NCI-H1417 treated with DMSO at 0.1 percent for 48 hours (cell line): ENCODE results near the gene RPH3AL.
"Not testable (repeated sequence)": the region's sequence is repeated elsewhere in the genome, so short reads cannot be mapped to it uniquely, and the experiment has no call there.

ENCODE experiments used
- DNase-seq: peaks from one replicate; lab custom pipeline; 2025; lab: John Stamatoyannopoulos, UW

Gene RPH3AL

DNA sequence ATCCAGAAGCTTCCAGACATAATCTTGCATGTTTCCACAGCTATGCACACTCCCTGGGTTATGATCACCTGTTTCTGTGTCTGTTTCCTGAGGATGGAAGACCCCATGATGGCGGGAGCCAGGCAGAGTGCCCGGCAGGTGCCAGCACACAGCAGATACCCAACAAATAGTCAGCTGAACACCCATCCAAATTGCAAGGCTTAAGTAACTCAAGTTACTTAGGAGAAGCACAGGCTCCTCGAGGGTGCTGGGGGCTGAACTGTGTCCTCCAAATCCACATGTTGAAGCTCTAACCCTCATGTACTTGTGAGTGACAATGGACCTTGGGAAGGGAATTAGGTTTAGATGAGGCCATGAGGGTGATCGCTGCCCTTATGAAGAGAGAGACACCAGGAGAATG is 91.7 kb downstream of the RPH3AL start:
- no peak for DNase-seq

DNA sequence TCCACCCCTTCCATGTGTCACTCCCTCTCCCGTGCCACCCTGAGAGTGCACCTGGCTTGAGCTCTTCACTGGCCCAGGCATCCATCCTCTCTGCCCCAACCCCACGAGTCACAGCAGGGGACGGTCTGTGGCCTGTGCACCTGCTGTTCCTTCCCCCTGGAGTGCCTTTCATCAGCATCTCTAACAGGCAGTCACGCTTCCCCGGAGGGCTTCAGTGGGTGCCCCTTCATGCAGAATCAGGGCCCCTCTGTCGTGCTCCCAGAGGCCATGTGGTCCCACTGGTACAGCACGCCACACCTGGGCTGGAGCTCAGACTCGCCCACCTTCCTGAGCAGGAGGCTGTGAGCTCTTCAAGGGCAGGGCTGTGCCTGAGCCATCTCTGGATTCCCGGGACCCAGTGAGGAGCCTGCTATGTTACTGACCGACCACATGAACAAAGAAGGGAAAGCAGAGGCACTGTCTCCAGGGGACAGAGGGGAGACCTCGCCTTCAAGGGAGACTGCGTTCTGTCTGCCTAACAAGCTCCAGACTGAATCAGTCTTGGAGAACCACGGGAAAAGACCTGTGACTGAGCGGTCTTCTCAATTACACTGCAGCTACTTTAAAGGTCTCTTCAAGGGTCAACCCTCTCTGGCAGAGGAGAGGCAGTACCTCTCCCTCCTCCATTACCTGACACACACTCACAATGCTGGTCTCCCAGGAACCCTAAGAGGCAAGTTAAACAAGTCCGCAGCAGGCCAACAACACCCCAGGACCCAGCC is 92.4 kb downstream of the RPH3AL start:
- no peak for DNase-seq

DNA sequence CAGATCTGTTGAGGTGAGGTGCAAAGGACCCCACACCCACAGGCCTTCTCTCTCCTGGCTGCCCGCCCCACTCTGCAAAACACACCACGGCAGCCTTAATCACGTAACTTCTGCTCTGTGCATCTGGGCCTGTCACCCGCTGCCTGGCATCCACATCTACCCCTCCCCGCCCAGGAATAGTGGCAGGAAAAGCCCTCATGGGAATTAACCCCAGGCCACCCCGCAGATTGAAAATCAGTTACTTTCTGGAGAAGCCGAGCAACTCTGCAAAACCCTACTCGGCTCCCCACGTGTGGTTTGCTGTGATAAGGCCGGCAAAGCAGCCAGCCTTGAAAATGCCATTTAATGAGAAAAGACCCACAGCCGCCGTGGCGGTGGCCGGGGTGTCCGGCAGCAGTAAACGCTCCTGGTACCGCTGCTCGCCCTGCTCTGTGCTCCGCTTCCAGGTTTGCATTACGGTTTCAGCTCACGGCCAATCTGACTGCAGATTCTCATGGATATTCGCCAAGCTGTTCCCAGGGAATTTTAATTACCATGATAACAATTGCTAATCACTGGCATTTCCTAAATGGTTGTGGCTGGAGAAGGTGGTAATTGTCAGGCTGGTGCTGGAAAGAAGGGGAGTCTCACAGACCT is 93.1 kb downstream of the RPH3AL start:
- no peak for DNase-seq

DNA sequence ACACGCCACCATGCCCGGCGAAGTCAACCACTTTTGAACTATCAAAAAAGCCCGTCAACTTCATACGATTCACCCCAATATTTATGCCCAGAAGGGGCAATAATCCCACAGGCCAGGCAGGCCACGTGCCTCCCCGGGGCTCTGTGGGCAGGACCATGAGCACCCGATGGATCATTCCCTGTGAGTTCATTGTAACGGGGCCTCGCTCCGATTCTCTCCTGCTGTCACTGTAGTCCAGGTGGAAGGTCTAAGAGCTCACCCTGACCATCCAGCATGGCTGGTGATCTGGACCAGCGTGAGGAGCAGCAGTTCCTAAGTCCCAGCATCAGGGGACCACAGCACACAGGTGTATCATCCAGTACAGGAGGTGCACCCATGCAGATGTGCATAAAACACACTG is 93.7 kb downstream of the RPH3AL start:
- no peak for DNase-seq

DNA sequence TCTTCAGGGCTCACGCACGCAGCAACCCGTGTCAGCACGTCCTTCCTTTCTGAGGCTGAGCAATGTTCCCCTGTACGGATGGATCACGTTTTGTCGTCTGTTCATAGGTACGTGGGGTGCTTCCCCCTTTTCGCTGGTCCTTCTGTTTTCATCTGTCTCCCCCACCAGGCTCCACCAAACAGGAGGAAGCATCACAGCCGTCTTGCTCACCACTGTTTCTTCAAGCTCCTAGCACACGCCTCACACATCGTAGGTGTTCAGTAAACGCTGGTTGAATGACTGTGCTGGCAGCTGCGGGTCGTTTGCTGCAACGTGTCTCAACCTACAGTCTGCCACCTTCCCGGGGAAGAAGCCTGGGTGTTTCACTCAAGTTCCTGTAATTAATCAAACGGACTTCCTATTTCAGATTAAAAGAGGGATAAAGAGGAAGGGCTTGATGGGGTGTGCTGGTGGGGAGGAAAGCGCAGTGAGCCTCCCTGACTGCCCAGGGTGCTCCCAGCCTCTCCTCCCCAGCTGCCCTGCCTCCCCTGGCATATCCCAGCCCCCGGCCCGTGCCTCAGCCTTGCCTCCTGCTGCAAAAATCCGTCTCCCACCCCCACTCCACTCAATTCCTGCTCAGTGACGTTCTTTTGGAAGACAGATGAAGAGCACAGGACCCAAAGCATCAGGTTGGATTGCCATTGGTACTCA is 94.4 kb downstream of the RPH3AL start:
- DNase-seq = no peak

DNA sequence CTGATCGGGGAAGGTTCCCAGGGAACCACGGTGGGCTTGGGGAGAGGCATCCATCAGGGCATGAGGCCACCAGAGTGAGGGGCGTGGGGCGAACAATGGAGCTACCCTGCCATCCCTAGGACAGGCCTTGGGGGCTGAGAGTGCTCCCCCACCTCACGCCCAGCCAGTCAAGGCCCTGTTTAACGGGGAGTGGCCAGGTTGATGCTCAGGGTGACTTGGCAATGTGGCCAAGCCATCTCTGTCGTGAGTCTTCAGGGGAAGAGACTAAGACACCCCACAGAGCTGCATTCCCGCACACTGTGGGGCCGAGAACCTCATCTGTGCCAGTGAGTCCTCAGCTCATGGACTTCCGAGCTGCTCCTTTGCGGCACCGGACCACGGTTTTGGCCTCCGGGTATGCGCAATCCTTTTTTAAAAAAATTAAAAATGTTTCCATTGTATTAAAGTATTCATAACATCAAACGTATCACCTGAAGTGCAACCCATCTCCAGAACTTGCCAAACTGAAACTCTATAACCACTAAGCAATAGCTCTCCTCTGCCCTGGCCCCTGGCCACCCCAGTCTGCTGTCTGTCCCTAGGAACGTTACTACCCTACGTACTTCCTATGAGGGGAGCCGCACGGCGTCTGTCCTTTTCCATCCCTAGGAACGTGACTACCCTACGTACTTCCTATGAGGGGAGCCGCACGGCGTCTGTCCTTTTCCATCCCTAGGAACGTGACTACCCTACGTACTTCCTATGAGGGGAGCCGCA is 99.3 kb downstream of the RPH3AL start:
- DNase-seq = no peak

DNA sequence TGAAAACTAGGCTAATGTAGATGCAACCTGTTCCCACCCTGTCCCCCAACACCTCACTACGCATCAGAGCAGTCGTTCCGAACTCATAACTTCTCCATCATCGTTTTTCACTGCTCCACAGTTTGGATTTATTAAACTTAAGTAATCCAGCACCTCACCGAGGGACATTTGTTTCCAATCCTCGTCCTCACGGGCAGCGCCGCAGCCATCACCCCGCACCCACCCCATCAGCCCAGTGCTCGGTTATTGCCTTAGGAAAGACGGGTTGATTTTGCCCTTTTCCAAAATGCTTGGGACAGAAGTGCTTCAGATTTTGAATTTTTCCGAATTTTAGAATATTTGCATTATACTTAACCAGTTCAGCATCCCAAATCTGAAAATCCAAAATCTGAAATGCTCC is 100.2 kb downstream of the RPH3AL start:
- no peak for DNase-seq

DNA sequence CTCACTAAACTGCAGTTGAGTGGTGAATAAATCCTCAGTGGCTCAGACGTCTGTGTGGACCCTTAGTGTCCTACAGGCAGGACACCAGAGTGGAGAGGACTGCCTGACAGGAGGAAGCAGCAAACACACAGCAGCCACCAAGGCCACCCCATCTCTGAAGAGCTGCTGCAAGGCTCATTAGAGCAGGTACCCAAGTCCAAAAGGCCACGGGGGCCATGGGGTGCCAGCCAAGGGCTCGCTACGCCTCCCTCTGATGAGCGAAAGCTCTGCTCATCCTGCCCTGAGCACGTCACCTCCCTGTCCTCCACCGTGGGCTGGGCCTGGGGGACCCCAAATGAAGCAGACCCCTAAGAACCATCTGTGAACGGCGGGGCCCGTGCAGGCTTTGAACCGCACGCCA is 101.1 kb downstream of the RPH3AL start:
- no peak for DNase-seq

DNA sequence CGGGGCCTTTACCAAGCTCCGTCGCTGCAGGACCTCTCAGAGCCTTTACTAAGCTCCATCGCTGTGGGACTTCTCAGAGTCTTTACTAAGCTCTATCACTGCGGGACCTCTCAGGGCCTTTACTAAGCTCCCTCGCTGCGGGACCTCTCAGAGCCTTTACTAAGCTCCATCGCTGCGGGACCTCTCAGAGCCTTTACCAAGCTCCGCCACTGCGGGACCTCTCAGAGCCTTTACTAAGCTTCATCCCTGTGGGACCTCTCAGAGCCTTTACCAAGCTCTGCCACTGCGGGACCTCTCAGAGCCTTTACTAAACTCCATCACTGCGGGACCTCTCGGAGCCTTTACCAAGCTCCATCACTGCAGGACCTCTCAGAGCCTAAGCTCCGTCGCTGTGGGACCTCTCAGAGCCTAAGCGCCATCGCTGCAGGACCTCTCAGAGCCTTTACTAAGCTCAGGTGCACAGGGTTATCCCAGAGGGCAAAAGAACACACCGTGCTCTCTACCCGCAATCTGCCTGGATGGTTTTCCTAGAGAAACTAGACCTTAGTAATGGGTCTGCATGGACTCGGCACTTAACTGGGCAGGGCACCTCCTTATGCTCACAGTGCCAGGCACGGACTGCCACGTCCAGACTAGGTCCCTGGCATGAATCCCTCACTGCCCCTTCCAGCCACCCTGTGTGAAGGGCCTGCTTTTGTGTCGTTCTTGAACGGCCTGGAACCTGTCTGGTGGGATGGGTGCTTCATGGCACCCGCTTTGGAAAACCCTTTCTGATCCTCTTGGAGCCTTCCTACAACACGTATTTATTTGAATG is 101.9 kb downstream of the RPH3AL start:
- DNase-seq = no peak

DNA sequence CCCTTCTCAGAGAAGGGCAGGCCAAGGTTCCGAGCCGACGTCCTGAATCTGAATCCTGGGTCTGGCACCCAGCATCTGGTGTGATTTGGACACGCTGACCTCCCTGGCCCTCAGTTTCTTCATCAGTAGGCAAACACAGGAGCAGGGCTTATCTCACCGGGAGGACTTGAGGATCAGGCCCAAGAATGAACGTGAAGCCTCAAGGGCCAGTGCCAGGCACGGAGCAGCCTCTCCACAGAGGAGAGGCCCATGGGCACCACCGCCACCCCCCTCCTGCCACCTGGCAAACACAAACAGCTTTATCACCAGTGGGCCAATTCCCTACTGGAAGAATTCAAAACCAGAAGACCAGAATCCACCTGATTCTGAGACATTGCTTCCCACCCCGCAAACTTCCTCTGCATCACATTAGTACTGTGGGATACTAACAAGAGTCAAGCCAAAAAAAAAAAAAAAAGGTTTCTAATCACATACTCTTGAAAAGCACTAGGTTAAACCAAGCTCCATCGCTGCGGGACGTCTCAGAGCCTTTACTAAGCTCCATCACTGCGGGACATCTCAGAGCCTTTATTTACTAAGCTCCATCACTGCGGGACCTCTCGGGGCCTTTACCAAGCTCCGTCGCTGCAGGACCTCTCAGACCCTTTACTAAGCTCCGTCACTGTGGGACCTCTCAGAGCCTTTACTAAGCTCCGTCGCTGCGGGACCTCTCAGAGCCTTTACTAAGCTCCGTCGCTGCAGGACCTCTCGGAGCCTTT is 103.2 kb downstream of the RPH3AL start:
- DNase-seq = no peak

DNA sequence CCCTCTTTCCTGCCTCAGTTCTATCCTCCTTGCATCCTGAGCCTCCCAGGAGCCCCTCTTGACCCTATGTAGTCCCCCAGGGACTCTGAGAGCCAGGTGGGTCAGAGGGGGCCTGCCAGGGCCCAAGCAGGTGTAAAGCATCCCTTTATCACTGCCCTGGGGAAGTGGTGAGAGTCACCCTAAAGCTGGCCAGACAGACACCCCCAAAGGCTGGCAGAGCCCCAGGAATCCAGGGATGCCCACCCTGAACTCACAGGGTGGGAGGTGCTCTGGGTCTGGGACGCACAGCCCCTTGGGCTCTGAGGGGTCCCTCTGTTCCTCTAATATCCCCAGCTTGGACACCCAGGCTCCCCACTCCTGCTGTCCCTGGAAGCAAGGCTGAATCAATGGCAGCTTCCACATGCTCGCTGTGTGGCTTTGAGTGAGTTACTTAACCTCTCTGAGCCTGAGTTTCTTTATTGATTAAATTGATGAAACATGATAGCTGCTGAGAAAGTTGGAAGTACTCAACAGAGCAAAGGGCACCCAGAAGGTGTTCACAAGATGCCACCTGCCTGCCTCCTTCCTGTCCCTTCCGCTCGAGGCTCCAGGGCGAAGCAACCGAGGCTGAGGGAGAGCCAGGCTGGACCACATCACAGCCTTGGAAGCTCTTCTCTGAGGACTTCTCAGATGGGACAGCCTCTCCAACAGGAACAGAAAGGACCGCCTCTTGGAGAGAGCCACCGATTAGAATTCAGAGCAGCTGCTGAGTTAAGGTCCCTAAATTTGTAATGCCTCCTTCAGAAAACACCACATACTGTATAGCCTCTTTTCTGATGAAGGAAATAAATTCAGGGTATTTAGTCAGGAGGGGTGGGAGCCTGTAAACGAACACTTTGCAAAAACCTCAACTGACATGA is 104.0 kb downstream of the RPH3AL start:
- DNase-seq = no peak

DNA sequence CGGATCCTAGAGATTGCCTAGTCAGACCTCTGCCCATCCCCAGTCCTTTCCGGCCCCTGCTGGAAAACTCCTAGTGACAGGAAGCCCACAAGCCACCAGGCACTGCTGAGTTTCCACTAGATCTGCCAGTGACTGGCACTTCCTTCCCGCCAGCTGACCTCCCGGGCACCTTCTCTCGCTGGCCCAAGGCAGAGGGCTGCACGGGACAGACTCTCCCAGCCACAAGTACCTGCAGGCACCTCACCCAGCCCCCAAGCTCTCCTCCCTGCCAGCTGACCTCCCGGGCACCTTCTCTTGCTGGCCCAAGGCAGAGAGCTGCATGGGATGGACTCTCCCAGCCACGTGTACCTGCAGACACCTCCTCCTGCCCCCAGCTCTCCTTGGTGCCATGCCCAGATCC is 104.8 kb downstream of the RPH3AL start:
- DNase-seq = no peak

DNA sequence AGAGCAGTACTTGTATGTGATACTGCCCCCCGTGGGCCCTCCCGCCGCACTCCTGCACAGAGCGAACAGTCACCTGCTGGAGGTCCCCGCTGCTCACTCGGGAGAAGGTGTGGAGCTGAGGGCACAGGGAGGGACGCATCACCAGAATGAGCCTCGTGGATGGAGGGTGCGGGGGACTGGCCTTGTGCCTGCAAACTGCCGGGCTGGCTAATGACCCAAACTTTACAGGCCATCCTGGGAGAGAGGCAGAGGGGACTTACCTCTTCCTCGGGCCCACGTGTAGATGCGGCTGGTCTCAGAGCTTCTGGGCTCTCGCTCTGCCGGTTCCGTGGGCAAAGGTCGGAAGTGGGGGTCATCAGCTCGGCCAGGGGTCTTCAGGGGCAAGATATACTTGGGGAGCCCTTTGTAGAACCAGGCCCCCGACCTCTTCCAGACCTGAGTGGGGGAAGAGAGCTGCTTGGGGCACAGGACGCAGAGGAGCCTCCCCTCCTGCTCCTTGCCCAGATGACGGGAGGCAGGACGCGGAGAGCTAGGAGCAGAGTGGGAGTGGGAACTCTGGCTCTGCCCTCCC is 105.7 kb downstream of the RPH3AL start:
- no peak for DNase-seq

DNA sequence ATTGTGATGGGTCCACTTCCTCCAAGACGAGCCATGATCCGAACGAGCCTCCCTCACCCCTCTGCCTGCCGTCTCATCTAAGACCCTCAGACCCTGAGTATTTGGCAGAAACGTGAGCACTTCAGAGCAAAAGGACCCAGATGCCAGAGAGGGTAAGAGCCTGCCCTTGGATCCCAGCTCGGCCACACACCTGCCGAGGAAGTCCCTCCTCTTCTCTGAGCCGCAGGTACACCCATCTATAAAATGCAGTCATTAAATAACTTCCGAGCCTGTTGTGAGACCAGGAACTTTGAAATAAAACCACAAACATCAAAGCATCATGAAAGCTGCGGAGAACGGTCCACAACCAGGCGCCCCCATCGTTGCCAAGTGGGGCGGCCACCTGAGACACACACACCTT is 106.4 kb downstream of the RPH3AL start:
- DNase-seq = no peak

DNA sequence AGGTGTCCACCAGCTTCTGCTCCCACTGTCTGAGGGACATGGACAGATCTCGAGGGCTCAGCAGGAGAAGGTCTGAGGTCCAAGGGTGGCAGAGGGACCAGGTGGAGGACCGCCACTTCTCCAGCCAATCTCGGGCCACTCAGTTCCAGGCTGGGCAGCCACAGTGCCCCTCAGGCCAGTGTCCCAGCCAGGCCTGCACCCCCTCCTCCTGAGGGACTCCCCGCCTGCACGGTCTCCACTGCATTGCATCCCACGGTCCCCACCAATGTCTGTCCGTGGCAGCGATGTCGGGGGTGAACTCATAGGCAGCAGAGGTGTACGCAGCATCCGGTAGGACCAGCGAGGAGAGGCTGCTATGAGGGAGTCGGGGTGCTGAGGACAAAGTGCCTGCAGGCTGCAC is 107.0 kb downstream of the RPH3AL start:
- no peak for DNase-seq

DNA sequence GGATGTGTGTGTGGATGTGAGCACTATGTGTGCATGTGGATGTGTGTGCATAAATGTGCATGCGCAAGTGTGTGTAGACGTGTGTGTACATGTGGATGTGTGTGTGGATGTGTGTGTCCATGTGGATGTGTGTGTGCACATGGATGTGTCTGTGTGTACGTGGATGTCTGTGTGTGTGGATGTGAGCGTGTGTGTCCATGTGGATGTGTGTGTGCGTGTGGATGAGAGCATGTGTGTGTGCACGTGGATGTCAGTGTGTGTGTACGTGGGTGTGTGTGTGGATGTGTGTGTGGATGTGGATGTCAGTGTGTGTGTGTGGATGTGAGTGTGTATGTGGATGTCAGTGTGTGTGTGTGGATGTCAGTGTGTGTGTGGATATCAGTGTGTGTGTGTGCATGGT is 107.6 kb downstream of the RPH3AL start:
- DNase-seq = no peak

DNA sequence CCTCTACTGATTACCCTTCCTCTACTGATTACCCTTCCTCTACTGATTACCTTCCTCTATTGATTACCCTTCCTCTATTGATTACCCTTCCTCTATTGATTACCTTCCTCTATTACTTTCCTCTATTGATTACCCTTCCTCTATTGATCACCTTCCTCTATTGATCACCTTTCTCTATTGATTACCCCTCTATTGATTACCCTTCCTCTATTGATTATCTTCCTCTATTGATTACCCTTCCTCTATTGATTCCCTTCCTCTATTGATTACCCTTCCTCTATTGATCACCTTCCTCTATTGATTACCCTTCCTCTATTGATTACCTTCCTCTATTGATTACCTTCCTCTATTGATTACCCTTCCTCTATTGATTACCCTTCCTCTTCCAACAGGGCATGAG is 108.7 kb downstream of the RPH3AL start:
- not testable (repeated sequence) for DNase-seq

DNA sequence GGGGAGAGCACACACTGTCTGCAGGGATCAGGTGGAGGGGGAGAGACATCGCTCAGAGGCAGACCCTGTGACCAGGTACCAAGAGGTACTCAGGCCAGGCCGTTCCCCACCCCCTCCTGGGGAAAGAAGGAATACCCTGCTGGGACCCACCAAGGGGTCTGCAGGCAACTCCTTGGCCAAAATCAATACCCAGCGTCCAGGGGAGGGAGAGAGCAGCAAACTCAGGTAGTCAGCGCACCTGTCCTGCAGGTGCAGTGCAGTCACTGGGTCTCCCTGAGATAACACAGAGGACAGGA is 113.7 kb downstream of the RPH3AL start:
- DNase-seq = no peak

DNA sequence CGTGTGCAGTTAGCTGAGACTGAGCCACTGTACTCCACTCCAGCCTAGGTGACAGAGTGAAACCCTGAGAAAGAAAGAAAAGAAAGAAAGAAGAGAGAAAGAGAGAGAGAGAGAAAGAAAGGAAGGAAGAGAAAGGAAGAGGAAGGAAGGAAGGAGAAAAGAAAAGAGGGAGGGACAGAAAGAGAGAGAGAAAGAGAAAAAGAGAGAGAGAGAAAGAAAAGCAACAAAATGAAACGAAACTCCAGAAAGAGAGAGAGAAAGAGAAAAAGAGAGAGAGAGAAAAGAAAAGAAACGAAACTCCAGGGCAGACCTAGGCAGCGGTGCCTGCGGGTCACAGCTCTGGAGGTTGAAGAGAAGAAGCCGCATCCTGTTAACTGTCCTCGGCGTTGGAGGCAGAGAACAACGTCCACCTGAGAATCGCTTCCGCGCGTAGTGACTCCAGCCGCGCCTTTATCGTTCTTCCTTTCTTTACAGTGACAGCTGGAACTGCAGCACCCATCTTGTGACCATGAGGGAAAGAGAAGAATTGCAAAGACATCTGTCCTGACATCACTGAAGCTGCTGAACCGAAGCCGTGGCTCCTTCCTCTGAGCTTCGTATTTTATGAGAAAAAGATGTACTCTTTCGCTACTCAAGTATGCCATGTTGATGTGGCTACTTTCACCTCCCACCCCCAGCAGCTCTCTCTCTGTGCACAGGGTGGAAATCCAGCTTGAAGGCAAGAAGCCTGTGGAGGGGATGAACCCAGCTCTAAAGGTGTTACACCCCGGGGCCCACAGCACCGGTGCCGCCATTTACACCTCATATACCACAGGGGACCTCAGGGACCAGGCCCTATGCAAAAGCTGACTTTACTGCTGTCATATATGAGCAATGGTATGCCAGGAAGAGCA is 114.3 kb downstream of the RPH3AL start:
- no peak for DNase-seq
